DND-41 (cell line): Measurements from ENCODE around the gene RASAL2.
"Not testable (repeated sequence)": the region's sequence is repeated elsewhere in the genome, so short reads cannot be mapped to it uniquely, and the experiment has no call there.

Source experiments
- EZH2 ChIP-seq: IDR thresholded peaks from 3 replicates; pipeline ENCODE4 v1.6.1; 2012; ENCODE audit warnings: borderline replicate concordance, low read depth, mild to moderate bottlenecking, moderate library complexity, low read length, inconsistent platforms; ENCODE audit not compliant: severe bottlenecking
- TF ChIP-seq, protein P1 (sequence below): IDR thresholded peaks from 2 replicates; pipeline ENCODE4 v1.5.1; 2012; ENCODE audit warnings: borderline replicate concordance, low read length, moderate library complexity, mild to moderate bottlenecking; ENCODE audit not compliant: poor library complexity, severe bottlenecking; ENCODE audit errors: extremely low read depth

DNA sequence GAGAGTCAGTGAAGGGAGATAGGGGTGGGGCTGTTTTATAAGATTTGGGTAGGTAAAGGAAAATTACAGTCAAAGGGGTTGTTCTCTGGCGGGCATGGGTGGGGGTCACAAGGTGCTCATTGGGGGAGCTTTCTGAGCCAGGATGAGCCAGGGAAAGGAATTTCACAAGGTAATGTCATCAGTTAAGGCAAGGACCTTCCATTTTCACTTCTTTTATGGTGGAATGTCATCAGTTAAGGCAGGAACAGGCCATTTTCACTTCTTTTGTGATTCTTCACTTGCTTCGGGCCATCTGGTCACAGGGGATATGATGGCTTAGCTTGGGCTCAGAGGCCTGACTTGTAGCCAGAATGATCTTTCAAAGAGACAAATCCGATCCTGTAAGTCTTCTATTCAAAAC, 159.7 kb downstream of the RASAL2 start:
- TF ChIP-seq, protein P1, sequence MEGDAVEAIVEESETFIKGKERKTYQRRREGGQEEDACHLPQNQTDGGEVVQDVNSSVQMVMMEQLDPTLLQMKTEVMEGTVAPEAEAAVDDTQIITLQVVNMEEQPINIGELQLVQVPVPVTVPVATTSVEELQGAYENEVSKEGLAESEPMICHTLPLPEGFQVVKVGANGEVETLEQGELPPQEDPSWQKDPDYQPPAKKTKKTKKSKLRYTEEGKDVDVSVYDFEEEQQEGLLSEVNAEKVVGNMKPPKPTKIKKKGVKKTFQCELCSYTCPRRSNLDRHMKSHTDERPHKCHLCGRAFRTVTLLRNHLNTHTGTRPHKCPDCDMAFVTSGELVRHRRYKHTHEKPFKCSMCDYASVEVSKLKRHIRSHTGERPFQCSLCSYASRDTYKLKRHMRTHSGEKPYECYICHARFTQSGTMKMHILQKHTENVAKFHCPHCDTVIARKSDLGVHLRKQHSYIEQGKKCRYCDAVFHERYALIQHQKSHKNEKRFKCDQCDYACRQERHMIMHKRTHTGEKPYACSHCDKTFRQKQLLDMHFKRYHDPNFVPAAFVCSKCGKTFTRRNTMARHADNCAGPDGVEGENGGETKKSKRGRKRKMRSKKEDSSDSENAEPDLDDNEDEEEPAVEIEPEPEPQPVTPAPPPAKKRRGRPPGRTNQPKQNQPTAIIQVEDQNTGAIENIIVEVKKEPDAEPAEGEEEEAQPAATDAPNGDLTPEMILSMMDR, result not testable (repeated sequence)
- not testable (repeated sequence) for TF ChIP-seq EZH2
